Measurements from ENCODE around the gene MAP1LC3C.
A peak's percentile ranks its signal among the peaks of the same experiment; 100 is the strongest.
"Not testable (repeated sequence)": the region's sequence is repeated elsewhere in the genome, so short reads cannot be mapped to it uniquely, and the experiment has no call there.

MAP1LC3C gene

DNA sequence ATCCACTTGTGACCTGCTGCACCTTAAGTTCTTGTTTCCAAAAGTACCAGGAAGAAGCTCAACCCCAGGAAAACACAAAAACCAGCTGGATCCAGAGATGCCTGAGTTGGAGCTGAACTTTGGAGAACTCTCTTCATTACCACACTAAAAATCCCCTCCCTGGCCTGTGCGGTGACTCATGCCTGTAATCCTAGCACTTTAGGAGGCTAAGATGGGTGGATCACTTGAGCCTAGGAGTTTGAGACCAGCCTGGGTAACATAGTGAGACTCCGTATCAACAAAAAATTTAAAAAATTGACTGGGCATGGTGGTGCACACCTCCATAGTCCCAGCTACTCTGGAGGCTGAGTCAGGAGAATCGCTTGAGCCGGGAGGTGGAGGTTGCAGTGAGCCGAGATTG lies 6.2 kb downstream of the MAP1LC3C start:
- DNase-seq (ENCODE audit: low spot score) = no peak

DNA sequence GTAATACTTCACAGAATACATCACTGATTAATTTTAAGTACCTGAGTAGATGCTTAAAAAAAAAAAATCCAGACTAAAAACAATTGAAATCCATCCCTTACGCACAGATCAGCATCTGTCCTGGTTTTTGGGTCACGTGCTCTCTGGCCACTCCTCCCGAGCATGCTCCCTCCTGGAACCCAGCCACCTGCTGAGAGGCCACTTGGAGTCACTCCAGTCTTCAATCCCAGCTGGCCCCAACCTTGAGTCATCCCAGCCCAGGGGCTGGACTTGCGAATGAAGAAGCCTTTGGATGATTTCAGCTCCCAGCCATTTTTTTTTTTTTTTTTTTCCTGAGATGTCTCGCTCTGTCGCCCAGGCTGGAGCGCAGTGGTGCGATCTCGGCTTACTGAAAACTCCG lies 8.9 kb downstream of the MAP1LC3C start:
- no peak for DNase-seq (ENCODE audit: low spot score)

DNA sequence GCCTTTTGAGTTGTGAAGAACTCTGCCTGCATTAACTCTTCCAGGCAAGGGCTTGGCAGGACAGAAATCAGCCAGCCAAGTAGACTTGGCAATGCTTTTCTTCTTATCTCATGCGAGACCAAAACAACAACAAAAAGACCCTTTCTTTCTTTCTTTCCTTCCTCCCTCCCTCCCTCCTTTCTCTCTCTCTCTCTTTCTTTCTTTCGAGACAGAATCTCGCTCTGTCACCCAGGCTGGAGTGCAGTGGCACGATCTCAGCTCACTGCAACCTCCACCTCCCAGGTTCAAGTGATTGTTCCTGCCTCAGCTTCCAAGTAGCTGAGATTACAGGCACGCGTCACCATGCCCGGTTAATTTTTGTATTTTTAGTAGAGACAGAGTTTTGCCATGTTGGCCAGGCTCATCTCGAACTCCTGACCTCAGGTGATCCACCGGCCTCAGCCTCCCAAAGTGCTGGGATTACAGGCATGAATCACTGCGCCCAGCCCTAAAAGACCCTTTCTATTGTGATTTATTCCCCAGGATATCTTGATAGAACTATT lies 10.4 kb downstream of the MAP1LC3C start:
- not testable (repeated sequence) for DNase-seq (ENCODE audit: low spot score)

DNA sequence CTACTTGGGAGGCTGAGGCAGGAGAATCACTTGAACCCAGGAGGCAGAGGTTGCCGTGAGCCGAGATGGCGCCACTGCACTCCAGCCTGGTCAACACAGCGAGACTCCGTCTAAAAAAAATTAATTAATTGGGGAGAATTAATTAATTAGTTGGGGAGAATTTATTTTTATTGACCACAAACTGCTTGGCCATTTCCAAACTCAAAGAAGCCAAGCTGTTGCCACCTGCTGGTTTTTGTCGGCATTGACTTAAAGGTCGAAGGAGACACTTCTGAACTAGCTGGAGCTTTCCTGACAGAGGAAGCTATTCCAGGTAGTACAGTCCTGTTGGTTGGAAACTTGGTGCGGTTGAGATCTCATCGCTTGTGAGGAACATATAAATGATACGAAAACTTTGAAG lies 13.1 kb downstream of the MAP1LC3C start:
- peak; percentile 71 for DNase-seq (ENCODE audit: low spot score)

DNA sequence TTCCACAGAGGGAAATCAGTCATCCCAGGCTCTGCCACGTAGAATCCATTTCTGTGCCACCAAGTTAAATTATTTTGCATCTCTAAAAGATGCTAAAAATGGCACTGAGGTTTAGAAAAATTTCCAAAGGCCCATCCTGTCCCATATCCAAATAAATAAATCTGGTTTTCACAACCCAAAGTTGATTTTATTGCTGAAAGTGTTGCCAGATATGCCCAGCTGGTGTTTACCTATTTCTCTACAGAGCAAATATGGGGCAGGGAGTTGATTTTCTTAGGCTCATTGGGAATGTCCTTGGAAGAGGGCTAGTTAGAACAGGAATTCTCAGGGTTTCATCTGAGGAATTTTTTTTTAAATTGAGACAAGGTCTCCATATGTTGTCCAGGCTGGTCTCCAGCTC lies 19.0 kb downstream of the MAP1LC3C start:
- no peak for DNase-seq (ENCODE audit: low spot score)

DNA sequence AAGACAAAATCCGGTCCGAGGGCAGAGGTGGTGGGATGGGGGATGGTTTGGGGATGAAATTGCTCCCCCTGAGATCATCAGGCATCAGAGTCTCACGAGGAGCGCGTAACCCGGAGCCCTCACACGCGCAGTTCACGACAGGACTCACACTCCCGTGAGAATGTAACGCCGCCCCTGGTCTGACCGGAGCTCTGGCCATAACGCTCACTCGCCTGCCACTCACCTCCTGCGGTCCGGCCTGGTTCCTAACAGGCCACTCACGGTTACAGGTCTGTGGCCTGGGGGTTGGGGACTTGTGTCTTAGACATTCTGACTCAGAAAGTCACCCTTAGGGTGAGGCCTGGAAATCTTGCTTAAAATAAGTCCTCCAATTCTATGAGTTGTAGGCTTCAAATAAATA lies 19.8 kb downstream of the MAP1LC3C start:
- no peak for DNase-seq (ENCODE audit: low spot score)

DNA sequence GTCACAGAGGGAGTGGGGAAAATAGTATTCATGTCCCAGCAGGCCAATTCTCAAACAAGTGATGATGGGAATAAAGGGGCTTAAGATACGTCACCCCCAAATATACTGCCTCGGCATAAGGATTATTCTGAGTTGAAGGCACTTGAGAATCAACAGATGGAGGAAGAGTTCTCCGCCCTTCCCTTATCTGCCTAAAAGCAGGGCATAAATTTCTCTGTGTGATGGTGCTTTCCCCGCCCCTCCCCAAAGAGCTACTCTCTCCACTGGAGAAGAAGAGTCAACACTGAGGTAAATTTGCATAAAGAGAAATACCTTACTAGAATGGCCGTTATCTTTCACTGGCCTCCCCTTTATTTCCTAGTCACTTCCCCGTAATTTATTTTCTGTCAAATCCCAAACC lies 22.7 kb downstream of the MAP1LC3C start:
- no peak for DNase-seq (ENCODE audit: low spot score)

DNA sequence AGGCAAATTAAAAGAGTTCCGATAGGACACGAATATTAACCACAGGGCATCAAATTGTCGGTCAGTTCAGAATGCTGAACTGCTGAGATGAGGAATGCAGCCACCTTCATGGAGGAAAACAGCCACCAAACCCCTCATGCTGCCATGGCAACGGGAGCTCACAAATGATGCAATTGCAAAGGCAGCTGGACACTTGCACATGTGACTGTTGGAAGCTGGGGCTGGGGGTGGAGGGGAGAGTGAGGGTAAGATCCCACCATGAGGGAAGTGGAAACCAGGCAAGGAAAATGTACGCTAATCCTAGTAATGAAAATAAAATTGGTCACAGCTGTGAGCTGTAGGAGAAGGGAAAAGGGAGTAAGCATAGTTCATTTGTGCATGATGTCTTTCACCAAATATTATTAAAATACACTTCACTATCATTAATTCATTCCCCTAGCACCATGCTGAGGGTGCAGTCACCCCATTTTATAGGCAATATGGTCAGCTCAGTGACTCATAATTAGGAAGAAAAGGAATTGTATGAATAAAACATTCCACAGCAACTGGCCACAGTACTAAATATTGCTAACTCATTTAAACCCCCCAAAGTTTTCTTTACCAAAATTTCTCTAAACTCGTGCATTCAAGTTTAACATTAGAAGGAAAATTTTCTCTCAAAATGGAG lies 26.1 kb downstream of the MAP1LC3C start:
- DNase-seq (ENCODE audit: low spot score) = peak; percentile 18

DNA sequence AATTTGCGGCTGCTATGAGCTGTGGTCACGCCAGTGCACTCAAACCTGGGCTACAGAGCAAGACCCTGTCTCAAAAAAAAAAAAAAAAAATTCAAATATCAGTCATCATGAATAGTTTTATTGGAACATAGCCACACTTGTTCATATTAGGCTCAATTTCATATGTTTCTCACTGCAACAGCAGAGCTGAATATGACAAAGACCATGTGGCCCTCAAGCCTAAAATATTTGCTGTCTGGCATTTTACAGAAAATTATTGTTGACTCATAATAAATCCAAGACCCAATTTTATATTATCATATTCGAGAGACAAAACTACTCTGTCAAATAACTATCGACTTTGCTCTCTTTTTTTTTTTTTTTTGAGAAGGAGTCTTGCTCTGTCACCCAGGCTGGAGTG lies 30.3 kb downstream of the MAP1LC3C start:
- DNase-seq (ENCODE audit: low spot score) = no peak

DNA sequence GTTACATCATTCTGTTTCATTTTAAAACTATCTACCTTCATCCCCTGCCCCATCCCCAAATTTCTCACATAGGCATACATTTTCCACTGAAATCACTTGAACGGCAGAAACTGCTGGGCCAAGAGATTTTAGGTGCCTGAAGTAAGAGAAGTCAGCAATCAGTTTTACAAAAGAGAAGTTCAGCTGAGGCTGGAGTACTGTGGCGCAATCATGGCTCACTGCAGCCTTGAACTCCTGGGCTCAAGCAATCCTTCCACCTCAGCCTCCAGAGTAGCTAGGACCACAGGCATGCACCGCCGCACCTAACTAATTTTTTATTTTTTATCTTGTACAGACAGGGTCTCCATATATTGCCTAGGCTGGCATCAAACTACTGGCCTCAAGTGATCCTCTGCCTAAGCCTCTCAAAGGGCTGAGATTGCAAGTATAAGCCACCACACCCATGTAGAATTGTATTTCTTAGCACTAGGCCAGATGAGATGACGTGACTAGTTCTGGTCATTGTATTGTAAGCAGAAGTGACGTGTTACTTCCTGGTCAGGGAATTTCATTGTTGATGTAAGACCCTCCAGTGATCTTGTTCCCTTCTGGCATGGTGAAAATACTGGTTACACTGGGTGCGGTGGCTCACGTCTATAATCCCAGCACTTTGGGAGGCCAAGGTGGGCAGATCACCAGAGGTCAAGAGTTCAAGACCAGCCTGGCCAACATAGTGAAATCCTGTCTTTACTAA lies 34.2 kb downstream of the MAP1LC3C start:
- DNase-seq (ENCODE audit: low spot score) = no peak

DNA sequence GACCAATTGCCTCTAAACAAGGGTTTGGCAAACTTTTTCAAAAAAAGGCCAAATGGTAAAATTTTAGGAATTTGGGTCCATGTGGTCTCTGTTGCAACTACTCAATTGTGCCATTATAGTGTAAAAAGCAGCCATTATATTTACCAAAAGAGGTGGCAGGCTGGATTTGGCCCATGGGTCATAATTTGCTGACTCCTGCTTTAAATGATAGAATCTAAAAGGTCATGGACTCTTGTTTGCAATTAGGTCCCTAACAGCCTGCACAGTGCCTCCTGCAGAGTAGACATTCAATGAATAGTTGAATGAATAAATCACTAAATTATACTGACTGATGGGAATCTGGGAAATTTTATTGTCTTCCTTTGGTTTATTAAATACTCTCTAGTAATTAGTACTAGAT lies 35.2 kb downstream of the MAP1LC3C start:
- DNase-seq (ENCODE audit: low spot score) = no peak

DNA sequence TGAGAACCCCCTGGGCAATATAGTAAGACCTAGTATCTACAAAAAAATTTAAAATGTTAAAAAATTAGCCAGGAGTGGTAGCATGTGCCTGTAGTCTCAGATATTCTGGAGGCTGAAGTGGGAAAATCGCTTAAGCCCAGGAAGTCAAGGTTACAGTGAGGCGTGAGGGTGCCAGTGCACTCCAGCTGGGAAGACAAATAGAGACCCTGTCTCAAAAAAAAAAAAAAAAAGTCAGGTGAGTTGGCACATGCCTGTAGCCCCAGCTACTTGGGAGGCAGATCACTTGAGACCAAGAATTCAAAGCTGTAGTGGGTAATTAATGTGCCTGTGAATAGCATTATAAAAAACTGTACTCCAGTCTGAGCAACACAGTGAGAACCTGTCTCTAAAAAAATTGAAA lies 36.7 kb downstream of the MAP1LC3C start:
- no peak for DNase-seq (ENCODE audit: low spot score)

DNA sequence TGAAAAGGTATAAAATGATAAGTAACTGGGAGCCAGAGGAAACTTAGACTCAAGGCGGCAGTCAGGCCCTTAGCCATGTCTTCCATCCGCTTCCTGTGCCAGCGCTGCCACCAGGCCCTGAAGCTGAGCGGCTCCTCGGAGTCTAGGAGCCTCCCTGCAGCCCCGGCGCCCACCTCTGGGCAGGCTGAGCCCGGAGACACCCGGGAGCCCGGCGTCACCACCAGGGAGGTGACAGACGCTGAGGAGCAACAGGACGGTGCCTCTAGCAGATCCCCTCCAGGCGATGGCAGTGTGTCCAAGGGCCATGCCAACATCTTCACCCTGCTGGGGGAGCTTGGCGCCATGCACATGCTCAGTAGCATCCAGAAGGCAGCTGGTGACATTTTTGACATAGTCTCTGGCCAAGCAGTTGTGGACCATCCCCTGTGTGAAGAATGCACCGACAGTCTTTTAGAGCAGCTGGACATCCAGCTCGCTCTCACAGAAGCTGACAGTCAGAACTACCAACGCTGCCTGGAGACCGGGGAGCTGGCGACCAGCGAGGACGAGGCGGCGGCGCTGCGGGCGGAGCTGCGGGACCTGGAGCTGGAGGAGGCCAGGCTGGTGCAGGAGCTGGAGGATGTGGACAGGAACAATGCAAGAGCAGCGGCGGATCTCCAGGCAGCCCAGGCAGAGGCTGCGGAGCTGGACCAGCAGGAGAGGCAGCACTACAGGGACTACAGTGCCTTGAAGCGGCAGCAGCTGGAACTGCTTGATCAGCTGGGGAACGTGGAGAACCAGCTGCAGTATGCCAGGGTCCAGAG lies 41.0 kb downstream of the MAP1LC3C start, which contains the start of gene BECN2:
Gene BECN2, plus strand, starts transcription at position 76 of the 803 bp plus-strand sequence. Its CDS starts 0 bp downstream, at position 76.
- no peak for DNase-seq (ENCODE audit: low spot score)

DNA sequence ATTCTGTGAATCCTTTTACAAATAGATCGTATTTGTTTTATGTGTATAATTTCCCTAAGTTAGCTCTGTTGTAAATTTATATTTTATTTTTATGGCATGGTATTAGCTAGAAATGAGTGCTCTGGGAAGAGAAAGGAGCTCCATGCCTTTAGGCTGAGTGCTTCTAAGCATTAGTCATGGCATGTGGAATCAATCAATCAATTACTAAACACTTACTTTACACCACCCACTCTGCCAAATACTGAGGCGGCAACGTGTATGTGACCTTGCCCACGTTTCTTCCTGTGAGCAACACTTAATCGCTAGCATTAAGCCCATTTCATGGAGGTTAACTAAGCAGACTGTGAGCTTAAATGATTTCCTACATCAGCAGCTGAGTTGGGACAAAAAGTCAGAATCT lies 48.5 kb downstream of the MAP1LC3C start:
- no peak for DNase-seq (ENCODE audit: low spot score)

DNA sequence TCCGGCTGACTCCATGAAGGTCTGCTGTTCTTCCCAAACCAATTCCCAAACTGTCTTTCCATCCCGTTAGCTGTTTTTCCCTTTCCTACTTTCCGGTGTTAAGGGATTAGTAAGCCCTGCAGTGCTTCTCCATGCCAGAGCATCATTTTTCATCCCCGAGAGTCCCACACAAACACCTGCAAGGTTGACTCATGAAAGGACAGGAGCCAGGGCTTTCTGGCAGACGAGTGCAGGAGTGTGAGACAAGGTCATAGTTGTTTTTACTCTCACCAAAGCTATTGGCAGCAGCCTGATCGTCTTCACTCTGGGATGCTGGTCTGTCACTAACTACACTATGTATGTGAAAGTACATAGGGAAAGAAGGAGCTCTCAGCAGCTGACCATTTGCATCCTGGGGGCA lies 51.5 kb downstream of the MAP1LC3C start:
- DNase-seq (ENCODE audit: low spot score) = no peak
